Measurements from ENCODE around the gene MAU2. TPM values are rescaled to one million over a fixed set of nuclear protein-coding genes. Genes with fewer than 3 reads are reported as not detected.

Gene MAU2
- total RNA-seq, 1 donor from 2014 or later, result 22.0 TPM

GRCh38 chr19:19321141-19321577 lies 530 bp downstream of the MAU2 start:
- DNase-seq (ENCODE audit: low read depth), result no peak
- TF ChIP-seq CTCF (conservative IDR thresholded peaks at IDR 0.05; ENCODE audit: low read depth, low read length), result no peak
- H3K4me3 ChIP-seq (ENCODE audit: low read depth, low read length), result peak overlapping the region; percentile 93

- H3K4me3 ChIP-seq (ENCODE audit: low read depth, low read length), result no peak overlapping the region
- TF ChIP-seq CTCF (conservative IDR thresholded peaks at IDR 0.05; ENCODE audit: low read depth, low read length), result no peak
- no peak for DNase-seq (ENCODE audit: low read depth)
Measured at GRCh38 chr19:19324059-19324770, 3.6 kb downstream of the MAU2 start.

GRCh38 chr19:19327672-19328071 lies 7.0 kb downstream of the MAU2 start:
- no peak overlapping the region for H3K4me3 ChIP-seq (ENCODE audit: low read depth, low read length)
- DNase-seq (ENCODE audit: low read depth), result no peak
- no peak for TF ChIP-seq CTCF (conservative IDR thresholded peaks at IDR 0.05; ENCODE audit: low read depth, low read length)

GRCh38 chr19:19329126-19329525 lies 8.5 kb downstream of the MAU2 start:
- TF ChIP-seq CTCF (conservative IDR thresholded peaks at IDR 0.05; ENCODE audit: low read depth, low read length), result no peak
- no peak overlapping the region for H3K4me3 ChIP-seq (ENCODE audit: low read depth, low read length)
- no peak for DNase-seq (ENCODE audit: low read depth)

GRCh38 chr19:19334063-19334988 lies 13.7 kb downstream of the MAU2 start:
- TF ChIP-seq CTCF (conservative IDR thresholded peaks at IDR 0.05; ENCODE audit: low read depth, low read length), result no peak
- no peak overlapping the region for H3K4me3 ChIP-seq (ENCODE audit: low read depth, low read length)

GRCh38 chr19:19334989-19335344 lies 14.3 kb downstream of the MAU2 start:
- H3K4me3 ChIP-seq (ENCODE audit: low read depth, low read length), result no peak overlapping the region
- no peak for DNase-seq (ENCODE audit: low read depth)
- TF ChIP-seq CTCF (conservative IDR thresholded peaks at IDR 0.05; ENCODE audit: low read depth, low read length), result no peak

More at GRCh38 chr19:19334063-19334988, 13.7 kb downstream of the MAU2 start:
- DNase-seq (ENCODE audit: low read depth), result no peak
